HEK293 (cell line): ENCODE measurements around the gene MED14.

Experiments used
- CTCF ChIA-PET: fragments of 350-600 bp; formaldehyde crosslinking; extraction: SDS; loops from one replicate; lab custom pipeline; 2021; ENCODE audit warnings: antibody characterized with exemption; lab: Yijun Ruan, JAX
- POLR2A ChIA-PET: fragments of 300-600 bp; formaldehyde crosslinking; extraction: SDS; loops from one replicate; lab custom pipeline; 2020; ENCODE audit warnings: antibody characterized with exemption, inconsistent platforms; lab: Yijun Ruan, JAX
- H3K27ac ChIP-seq: fragments of 200-500 bp; sonication (Bioruptor generic); 2 replicates; pipeline ENCODE4 v1.5.1; 2014; ENCODE audit warnings: low read depth, low read length, control low read depth, inconsistent platforms; ENCODE audit errors: extremely low read depth
- H3K36me3 ChIP-seq, 2 experiments: fragments of 200-500 bp in 1 of 2; sonication (Bioruptor generic) in 1 of 2; 1 replicate in 1 of 2; 2 replicates in 1 of 2; pipeline ENCODE4 v1.5.1; 2014 to 2017; ENCODE audit warnings: inconsistent platforms in 2 of 2, low read length in 2 of 2; ENCODE audit not compliant: control insufficient read depth in 2 of 2, insufficient read depth in 1 of 2
- H3K4me1 ChIP-seq: fragments of 200-500 bp; sonication (Bioruptor generic); 2 replicates; pipeline ENCODE4 v1.5.1; 2014; ENCODE audit warnings: mild to moderate bottlenecking, low read length, inconsistent platforms; ENCODE audit not compliant: control insufficient read depth, insufficient read depth
- H3K4me3 ChIP-seq: 2 replicates; pipeline ENCODE4 v1.5.1; 2011; ENCODE audit warnings: low read depth, mild to moderate bottlenecking, control low read depth, low read length, moderate library complexity
- H3K9me3 ChIP-seq: fragments of 200-500 bp; sonication (Bioruptor generic); 2 replicates; pipeline ENCODE4 v1.5.1; 2014; ENCODE audit warnings: low read depth, low read length, inconsistent platforms; ENCODE audit not compliant: control insufficient read depth, insufficient read depth
- OSR2 ChIP-seq: fragments of 450-650 bp; formaldehyde crosslinking; IDR thresholded peaks from 2 replicates; pipeline ENCODE4 v1.5.1; 2016; ENCODE audit warnings: missing biosample characterization, missing genetic modification characterization
- RBAK ChIP-seq: fragments of 450-650 bp; formaldehyde crosslinking; IDR thresholded peaks from 2 replicates; pipeline ENCODE4 v1.5.1; 2016; ENCODE audit warnings: missing biosample characterization, missing genetic modification characterization
- TCF7L2 ChIP-seq: IDR thresholded peaks from 2 replicates; pipeline ENCODE4 v1.6.1; 2011; ENCODE audit warnings: low read depth, mild to moderate bottlenecking, inconsistent platforms, low read length, moderate library complexity, borderline replicate concordance
- TRIM28 ChIP-seq: IDR thresholded peaks from 2 replicates; pipeline ENCODE4 v1.6.1; 2011; ENCODE audit warnings: low read length, control low read depth, borderline replicate concordance
- ZBTB49 ChIP-seq: fragments of 450-650 bp; formaldehyde crosslinking; IDR thresholded peaks from 2 replicates; pipeline ENCODE4 v1.5.1; 2016; ENCODE audit warnings: missing biosample characterization, missing genetic modification characterization, low read depth
- ZIC2 ChIP-seq: fragments of 450-650 bp; formaldehyde crosslinking; IDR thresholded peaks from 2 replicates; pipeline ENCODE4 v1.5.1; 2016; ENCODE audit warnings: missing biosample characterization, missing genetic modification characterization
- ZNF140 ChIP-seq: fragments of 450-650 bp; formaldehyde crosslinking; IDR thresholded peaks from 2 replicates; pipeline ENCODE4 v1.5.1; 2016; ENCODE audit warnings: missing biosample characterization, missing genetic modification characterization
- ZNF19 ChIP-seq: fragments of 450-650 bp; formaldehyde crosslinking; IDR thresholded peaks from 2 replicates; pipeline ENCODE4; 2016; ENCODE audit warnings: missing biosample characterization, missing genetic modification characterization, low read depth
- ZNF202 ChIP-seq: fragments of 450-650 bp; formaldehyde crosslinking; IDR thresholded peaks from 2 replicates; pipeline ENCODE4 v1.5.1; 2016; ENCODE audit warnings: missing biosample characterization, missing genetic modification characterization, borderline replicate concordance
- ZNF221 ChIP-seq: fragments of 450-650 bp; formaldehyde crosslinking; IDR thresholded peaks from 2 replicates; pipeline ENCODE4 v1.5.1; 2017; ENCODE audit warnings: missing biosample characterization, missing genetic modification characterization, borderline replicate concordance
- ZNF266 ChIP-seq: fragments of 450-650 bp; formaldehyde crosslinking; IDR thresholded peaks from 2 replicates; pipeline ENCODE4 v1.5.1; 2016; ENCODE audit warnings: missing biosample characterization, missing genetic modification characterization, low read depth
- ZNF335 ChIP-seq: fragments of 450-650 bp; formaldehyde crosslinking; conservative IDR thresholded peaks from 2 replicates; pipeline ENCODE4 v1.5.1; 2016; ENCODE audit warnings: missing biosample characterization, missing genetic modification characterization
- ZNF37A ChIP-seq: fragments of 450-650 bp; IDR thresholded peaks from 2 replicates; pipeline ENCODE4 v1.5.1; 2018; ENCODE audit warnings: missing biosample characterization, missing genetic modification characterization
- ZNF404 ChIP-seq: fragments of 450-650 bp; formaldehyde crosslinking; IDR thresholded peaks from 2 replicates; pipeline ENCODE4 v1.5.1; 2017; ENCODE audit warnings: missing biosample characterization, missing genetic modification characterization
- ZNF473 ChIP-seq: fragments of 450-650 bp; formaldehyde crosslinking; IDR thresholded peaks from 2 replicates; pipeline ENCODE4 v1.5.1; 2017; ENCODE audit warnings: missing biosample characterization, missing genetic modification characterization
- ZNF521 ChIP-seq: fragments of 450-650 bp; formaldehyde crosslinking; IDR thresholded peaks from 2 replicates; pipeline ENCODE4 v1.5.1; 2017; ENCODE audit warnings: missing biosample characterization, mild to moderate bottlenecking, missing genetic modification characterization
- ZNF549 ChIP-seq: fragments of 450-650 bp; IDR thresholded peaks from 2 replicates; pipeline ENCODE4 v1.5.1; 2018; ENCODE audit warnings: missing biosample characterization, missing genetic modification characterization, mild to moderate bottlenecking, inconsistent platforms, moderate library complexity
- ZNF571 ChIP-seq: fragments of 450-650 bp; formaldehyde crosslinking; IDR thresholded peaks from 2 replicates; pipeline ENCODE4 v1.5.0; 2017; ENCODE audit warnings: missing biosample characterization, missing genetic modification characterization
- ZNF596 ChIP-seq: fragments of 450-650 bp; IDR thresholded peaks from 2 replicates; pipeline ENCODE4 v1.5.0; 2018; ENCODE audit warnings: missing biosample characterization, mild to moderate bottlenecking, missing genetic modification characterization, moderate library complexity
- ZNF664 ChIP-seq: fragments of 450-650 bp; formaldehyde crosslinking; IDR thresholded peaks from 2 replicates; pipeline ENCODE4 v1.5.1; 2016; ENCODE audit warnings: missing biosample characterization, missing genetic modification characterization
- ZNF701 ChIP-seq: fragments of 450-650 bp; formaldehyde crosslinking; IDR thresholded peaks from 2 replicates; pipeline ENCODE4 v1.5.1; 2016; ENCODE audit warnings: missing biosample characterization, missing genetic modification characterization
- ZNF704 ChIP-seq: fragments of 450-650 bp; formaldehyde crosslinking; IDR thresholded peaks from 2 replicates; pipeline ENCODE4 v1.5.1; 2016; ENCODE audit warnings: missing biosample characterization, missing genetic modification characterization
- ZNF776 ChIP-seq: fragments of 450-650 bp; formaldehyde crosslinking; IDR thresholded peaks from 2 replicates; pipeline ENCODE4 v1.5.0; 2017; ENCODE audit warnings: missing biosample characterization, missing genetic modification characterization, borderline replicate concordance
- ZXDB ChIP-seq: fragments of 450-650 bp; formaldehyde crosslinking; IDR thresholded peaks from 2 replicates; pipeline ENCODE4 v1.5.1; 2016; ENCODE audit warnings: missing biosample characterization, missing genetic modification characterization
- TF ChIP-seq, protein P1 (sequence below): fragments of 450-650 bp; formaldehyde crosslinking; IDR thresholded peaks from 2 replicates; pipeline ENCODE4 v1.5.1; 2016; ENCODE audit warnings: missing biosample characterization, missing genetic modification characterization
- TF ChIP-seq, protein P2 (sequence below): fragments of 450-650 bp; formaldehyde crosslinking; IDR thresholded peaks from 2 replicates; pipeline ENCODE4 v1.5.1; 2016; ENCODE audit warnings: missing biosample characterization, missing genetic modification characterization
- TF ChIP-seq, protein P3 (sequence below): fragments of 450-650 bp; formaldehyde crosslinking; IDR thresholded peaks from 2 replicates; pipeline ENCODE4 v1.5.1; 2017; ENCODE audit warnings: missing biosample characterization, missing genetic modification characterization

Gene MED14

GRCh38 chrX:40625294-40625693 lies 110.0 kb downstream of the MED14 start:
- Histone ChIP-seq H3K4me3 (no peak overlapping the region), H3K9me3 (no peaks in the 10 kb centered on the region), H3K36me3 (peaks cover 15 to 35% of the 10 kb centered on the region in 2 experiments), H3K27ac (no peak overlapping the region), H3K4me1 (no peaks in the 10 kb centered on the region)
- ChIA-PET CTCF (interaction anchor here (0.9 to 1.1 kb wide), 2 partner anchors 26 to 81 kb away, joined by 4 read pairs; no protein-coding TSS in a partner anchor), POLR2A (no interaction called here)
- TF ChIP-seq ZNF221 (tag by site-specific recombination) = no peak
- TF ChIP-seq ZNF776 (tag by site-specific recombination) = no peak
- TF ChIP-seq, protein P1, sequence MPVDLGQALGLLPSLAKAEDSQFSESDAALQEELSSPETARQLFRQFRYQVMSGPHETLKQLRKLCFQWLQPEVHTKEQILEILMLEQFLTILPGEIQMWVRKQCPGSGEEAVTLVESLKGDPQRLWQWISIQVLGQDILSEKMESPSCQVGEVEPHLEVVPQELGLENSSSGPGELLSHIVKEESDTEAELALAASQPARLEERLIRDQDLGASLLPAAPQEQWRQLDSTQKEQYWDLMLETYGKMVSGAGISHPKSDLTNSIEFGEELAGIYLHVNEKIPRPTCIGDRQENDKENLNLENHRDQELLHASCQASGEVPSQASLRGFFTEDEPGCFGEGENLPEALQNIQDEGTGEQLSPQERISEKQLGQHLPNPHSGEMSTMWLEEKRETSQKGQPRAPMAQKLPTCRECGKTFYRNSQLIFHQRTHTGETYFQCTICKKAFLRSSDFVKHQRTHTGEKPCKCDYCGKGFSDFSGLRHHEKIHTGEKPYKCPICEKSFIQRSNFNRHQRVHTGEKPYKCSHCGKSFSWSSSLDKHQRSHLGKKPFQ = no peak
- no peak for TF ChIP-seq TCF7L2
- no peak for TF ChIP-seq ZNF704 (tag by site-specific recombination)
- no peak for TF ChIP-seq ZNF521 (tag by site-specific recombination)
- no peak for TF ChIP-seq ZNF37A (tag by site-specific recombination)
- TF ChIP-seq ZNF19 (tag by site-specific recombination) = no peak

- no peak for TF ChIP-seq ZNF473 (tag by site-specific recombination)
- TF ChIP-seq ZNF266 (tag by site-specific recombination) = no peak
- no peak for TF ChIP-seq ZNF701 (tag by site-specific recombination)
- no peak for TF ChIP-seq ZNF202
- no peak for TF ChIP-seq RBAK (tag by site-specific recombination)
- no peak for TF ChIP-seq TRIM28
- no peak for TF ChIP-seq ZNF664 (tag by site-specific recombination)
- TF ChIP-seq, protein P2, sequence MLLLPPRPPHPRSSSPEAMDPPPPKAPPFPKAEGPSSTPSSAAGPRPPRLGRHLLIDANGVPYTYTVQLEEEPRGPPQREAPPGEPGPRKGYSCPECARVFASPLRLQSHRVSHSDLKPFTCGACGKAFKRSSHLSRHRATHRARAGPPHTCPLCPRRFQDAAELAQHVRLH (tag by site-specific recombination) = no peak
- no peak for TF ChIP-seq ZBTB49 (tag by site-specific recombination)
- no peak for TF ChIP-seq OSR2 (tag by site-specific recombination)
- no peak for TF ChIP-seq ZNF335
- TF ChIP-seq ZNF549 (tag by site-specific recombination) = no peak
- TF ChIP-seq, protein P3, sequence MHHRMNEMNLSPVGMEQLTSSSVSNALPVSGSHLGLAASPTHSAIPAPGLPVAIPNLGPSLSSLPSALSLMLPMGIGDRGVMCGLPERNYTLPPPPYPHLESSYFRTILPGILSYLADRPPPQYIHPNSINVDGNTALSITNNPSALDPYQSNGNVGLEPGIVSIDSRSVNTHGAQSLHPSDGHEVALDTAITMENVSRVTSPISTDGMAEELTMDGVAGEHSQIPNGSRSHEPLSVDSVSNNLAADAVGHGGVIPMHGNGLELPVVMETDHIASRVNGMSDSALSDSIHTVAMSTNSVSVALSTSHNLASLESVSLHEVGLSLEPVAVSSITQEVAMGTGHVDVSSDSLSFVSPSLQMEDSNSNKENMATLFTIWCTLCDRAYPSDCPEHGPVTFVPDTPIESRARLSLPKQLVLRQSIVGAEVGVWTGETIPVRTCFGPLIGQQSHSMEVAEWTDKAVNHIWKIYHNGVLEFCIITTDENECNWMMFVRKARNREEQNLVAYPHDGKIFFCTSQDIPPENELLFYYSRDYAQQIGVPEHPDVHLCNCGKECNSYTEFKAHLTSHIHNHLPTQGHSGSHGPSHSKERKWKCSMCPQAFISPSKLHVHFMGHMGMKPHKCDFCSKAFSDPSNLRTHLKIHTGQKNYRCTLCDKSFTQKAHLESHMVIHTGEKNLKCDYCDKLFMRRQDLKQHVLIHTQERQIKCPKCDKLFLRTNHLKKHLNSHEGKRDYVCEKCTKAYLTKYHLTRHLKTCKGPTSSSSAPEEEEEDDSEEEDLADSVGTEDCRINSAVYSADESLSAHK (tag by site-specific recombination) = no peak
- TF ChIP-seq ZIC2 = no peak
- no peak for TF ChIP-seq ZNF404 (tag by site-specific recombination)
- no peak for TF ChIP-seq ZXDB (tag by site-specific recombination)
- no peak for TF ChIP-seq ZNF140 (tag by site-specific recombination)
- TF ChIP-seq ZNF596 = no peak
- TF ChIP-seq ZNF776 (tag by site-specific recombination) = no peak
- no peak for TF ChIP-seq ZNF571 (tag by site-specific recombination)
- Histone ChIP-seq H3K4me1 (no peaks in the 10 kb centered on the region), H3K4me3 (no peak overlapping the region), H3K27ac (no peak overlapping the region), H3K36me3 (peaks cover 0 to 19% of the 10 kb centered on the region in 2 experiments; a peak in 2 of 3 replicates), H3K9me3 (no peaks in the 10 kb centered on the region)
- ChIA-PET CTCF (no interaction called here), POLR2A (interaction anchor here (0.9 kb wide), 1 partner anchor 12 kb away, joined by 5 read pairs; no protein-coding TSS in a partner anchor)
Measured at GRCh38 chrX:40623665-40624064, 111.7 kb downstream of the MED14 start.
